HG02763 (cell line): ENCODE measurements around the gene KAT7.

Experiments
- ATAC-seq: cut with Tn5 transposase; IDR thresholded peaks from one replicate; pipeline ENCODE4 v1.9.1; 2021; ENCODE audit warnings: mild to moderate bottlenecking, moderate library complexity; ENCODE audit not compliant: unreplicated experiment

KAT7 gene

GRCh38 chr17:49836111-49837030 is 47.9 kb downstream of the KAT7 start:
- no peak for ATAC-seq

DNA sequence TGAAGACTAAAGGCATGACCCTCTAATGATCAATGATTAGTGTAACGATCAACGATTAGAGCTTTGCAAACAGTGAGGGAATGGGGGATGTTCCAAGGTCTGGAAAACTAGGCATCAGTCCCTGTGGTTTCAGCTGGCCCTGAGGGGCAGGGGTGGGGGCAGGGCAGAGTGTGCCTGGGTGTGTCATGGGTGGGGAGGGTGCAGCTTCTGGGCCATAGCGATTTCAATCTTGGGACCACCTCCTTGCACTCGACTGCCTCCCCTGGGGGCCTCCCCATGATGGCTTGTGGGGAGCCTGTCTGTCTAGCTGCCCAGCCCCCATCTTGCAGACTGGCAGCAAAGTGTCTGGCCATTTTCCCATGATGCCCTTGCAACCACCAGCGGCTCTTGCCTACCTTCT is 51.0 kb downstream of the KAT7 start:
- no peak for ATAC-seq

DNA sequence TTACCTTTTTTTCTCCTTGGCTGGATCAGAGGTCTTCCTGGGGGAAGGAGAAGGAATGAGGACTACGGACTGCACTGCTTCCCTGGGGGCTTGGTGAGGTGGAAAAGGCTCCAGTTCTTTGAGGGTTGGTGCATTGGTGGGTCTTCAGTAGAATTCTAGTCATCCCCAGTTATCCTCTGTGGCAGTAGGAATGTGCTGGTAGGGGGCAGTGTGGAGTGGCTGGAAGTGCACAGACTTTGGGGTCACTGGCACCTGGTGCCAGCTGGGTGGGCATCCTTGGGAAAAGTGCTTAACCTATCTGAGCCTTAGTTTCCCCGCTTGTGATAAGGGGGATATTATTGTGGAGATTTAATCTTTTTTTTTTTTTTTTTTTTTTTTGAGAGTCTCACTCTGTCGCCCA is 53.1 kb downstream of the KAT7 start:
- ATAC-seq, result no peak

GRCh38 chr17:49842371-49842770 is 53.9 kb downstream of the KAT7 start:
- ATAC-seq, result no peak

DNA sequence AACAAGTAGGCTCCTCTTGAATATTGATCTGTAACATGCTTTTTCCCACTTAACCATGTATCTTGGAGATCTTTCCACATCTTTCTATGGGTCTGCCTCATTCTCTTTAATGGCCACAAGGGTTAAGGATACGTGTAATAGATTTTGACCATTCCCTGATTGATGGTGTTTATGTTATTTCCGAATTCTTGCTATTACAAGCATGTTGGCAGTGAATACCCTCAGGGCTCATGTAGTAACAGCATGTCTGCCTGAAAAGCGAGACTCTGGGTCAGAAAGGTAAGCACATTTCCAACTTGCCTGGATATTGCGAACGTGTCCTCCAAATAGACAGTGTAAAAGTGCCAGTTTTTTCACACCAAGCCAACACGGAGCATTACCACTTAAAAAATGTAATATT is 54.4 kb downstream of the KAT7 start:
- ATAC-seq, result no peak

GRCh38 chr17:49843774-49844350 is 55.4 kb downstream of the KAT7 start:
- no peak for ATAC-seq

- ATAC-seq, result no peak
Observed at GRCh38 chr17:49845321-49845720, 56.8 kb downstream of the KAT7 start.

- no peak for ATAC-seq
Observed at GRCh38 chr17:49846938-49847712, 58.6 kb downstream of the KAT7 start.

DNA sequence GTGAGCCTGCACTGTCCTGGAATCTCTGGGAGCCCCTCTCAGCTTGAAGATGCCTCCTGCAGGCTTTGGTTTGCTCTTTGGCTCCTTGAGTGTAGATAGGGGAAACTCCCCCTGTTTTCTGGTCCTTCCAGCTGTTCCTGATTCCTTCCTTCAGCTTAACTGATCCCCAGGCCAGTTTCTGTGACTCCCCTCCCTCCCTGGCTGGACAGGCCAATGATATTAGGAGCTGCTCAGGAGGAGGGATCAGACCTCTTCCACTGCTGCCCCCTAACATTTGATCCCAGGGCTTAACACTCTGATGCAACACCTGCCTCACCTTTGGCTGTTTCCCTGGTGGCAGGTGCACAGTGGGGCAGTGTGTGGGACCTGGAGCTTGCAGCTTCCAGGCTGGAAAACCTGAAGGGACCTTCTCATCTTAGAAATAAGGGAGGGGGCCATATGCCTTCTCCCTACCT is 59.6 kb downstream of the KAT7 start, which contains the start of gene TAC4:
Gene TAC4 (minus strand): TSS at position 51 of the 455 bp plus-strand sequence. CDS start 52 bp downstream, outside the sequence.
- ATAC-seq, result no peak

DNA sequence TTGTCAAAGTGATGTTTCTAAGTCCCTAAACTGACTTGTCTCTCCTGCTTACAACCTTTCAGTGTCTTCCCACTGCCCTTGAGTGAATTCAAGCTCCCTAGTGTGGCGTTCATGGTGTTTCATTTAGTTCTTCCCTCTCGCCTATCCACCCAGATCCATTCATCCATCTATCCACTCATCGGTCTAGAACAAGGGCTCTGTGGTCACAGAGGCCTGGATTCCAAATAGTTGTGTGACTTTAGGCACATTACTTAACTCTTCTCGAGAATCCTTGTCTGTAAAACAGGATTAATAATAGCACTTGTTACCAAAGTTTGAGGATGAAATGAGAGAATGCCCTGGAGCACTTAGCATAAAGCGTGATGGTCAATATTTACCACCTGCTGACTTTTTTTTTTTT is 60.3 kb downstream of the KAT7 start:
- no peak for ATAC-seq

GRCh38 chr17:49850218-49850610 is 61.7 kb downstream of the KAT7 start:
- no peak for ATAC-seq

DNA sequence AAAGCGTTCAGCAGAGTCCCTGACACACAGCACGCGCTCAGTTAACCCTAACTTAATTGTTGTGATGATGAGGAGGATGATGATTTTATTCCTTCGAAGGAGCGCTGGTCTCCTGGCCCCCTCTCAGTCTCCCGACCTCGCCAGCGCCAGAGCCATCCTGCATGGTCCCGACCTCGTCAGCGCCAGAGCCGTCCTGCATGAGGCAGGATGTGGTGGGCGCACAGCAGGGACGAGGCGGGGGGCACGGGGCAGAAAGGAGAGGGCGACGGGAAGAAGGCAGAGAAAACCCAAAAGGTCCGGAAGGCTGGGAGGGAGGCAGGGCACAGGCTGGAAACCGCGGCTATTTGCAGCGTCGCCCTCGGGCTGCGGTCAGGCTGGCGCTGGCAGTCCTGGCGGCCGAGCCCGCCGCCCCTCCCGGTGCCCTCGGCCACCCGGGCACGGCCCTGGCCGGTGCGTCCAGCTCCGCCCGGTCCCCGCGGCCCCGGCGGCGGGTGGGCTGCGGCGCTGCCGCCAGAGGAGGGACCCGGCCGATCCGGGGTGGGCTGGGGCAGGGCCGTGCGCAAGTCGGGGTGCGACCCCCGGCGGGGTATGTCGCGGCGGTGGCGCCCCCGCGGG is 62.4 kb downstream of the KAT7 start:
- no peak for ATAC-seq

DNA sequence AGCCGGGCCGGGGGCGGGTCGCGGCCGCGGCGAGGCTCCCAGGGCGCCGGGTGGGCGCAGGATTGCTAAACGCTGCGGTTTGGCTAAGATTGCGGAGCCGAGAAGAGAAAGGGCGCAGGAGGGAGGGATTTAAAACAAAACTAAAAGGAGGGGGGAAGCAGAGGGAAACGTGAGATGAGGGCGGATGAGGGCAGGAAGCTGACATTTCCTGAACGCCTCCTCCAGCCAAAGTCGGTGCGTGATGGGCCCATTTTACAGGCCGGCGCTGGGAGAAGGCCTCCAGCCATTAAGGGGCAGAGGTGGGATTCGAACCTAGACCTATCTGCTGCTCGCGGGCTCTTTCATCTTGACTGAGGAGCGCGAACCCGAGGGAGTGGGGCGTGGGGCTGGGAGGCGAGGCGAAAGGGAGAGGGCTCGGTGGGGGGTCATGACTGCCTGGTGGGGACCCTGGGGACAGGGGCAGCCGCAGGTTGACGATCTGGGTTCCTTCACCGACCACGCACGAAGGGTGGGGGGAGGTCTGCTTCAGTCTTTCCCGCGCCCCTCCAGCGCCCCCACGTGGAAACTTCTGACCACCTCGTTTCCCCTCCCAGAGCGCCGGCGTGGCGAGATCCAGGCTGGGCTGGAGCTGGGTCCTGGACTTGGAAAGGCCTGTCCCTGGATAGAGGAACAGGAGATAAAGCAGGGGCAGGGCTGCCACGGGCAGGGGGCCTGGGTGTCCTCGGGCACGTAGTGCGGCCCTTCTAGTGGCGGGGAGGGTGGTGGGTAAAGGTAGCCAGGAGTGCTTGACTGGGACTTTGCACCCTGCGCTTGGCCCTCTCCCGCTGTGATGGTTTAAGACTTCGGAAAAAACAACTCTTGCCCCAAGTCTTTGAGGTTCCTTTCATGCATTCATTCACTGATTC is 63.2 kb downstream of the KAT7 start:
- ATAC-seq, result no peak

- no peak for ATAC-seq
Observed at GRCh38 chr17:49853470-49854015, 65.1 kb downstream of the KAT7 start.

DNA sequence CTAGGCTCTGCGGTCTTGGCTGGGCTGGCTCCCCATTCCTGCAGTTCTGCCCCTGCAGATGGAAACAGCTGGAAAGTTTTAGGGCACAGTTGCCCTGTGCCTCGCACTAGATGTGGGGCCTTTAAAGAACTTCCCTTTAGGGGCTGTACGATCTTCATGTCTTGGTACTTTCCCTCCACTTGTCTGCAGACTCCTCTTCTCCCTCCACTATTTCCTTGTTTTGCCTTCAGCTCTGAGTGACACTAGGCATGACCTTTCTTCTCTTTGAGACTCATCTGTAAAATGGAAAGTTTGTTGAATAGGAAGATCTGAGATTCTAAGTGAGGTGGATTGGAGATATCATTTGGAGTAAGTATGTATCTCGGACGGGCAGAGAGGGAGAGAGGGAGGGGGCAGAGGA is 65.6 kb downstream of the KAT7 start:
- no peak for ATAC-seq

GRCh38 chr17:49858796-49859195 is 70.3 kb downstream of the KAT7 start:
- no peak for ATAC-seq

- no peak for ATAC-seq
Observed at GRCh38 chr17:49859991-49860953, 71.8 kb downstream of the KAT7 start.

DNA sequence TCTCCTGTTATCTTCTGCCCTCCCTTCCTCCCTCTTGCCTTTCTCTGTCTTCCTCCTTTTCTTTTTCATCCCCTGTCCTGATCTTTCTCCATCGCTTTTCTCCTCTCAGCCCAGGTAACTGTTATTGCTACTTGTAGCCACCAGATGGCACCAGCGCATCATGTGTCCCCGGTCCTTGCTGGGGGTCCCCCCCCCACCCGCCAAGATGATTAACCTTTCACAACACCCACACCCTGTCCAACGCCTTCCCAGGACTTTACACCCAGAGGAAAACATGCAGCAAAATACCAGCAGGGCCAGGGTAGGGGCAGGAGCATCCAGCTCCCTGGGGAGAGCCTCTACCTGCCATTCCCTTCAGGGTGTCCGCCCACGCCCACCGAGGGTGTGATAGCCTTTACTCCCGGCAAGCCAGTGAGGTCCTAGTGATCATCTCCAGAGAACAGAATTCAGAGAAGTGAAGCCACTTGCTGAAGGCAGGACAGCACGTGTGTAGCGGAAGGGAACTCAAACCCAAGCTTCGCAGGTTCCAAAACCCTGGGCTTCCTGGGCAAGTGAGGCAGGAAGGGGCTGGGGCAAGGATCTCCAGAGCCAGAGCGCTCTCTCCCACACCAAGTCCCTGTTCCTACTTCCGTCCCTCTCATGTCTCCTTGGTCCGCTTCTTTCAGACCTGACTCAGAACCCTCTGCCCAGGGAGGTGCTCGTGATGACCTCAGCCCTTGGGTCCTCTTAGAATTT is 72.8 kb downstream of the KAT7 start:
- no peak for ATAC-seq
